Astrocyte (in vitro differentiated cells and primary cell): ENCODE data around the gene TBX18. TPM values are rescaled to one million over a fixed set of nuclear protein-coding genes. Genes with fewer than 3 reads are reported as not detected.

Experiments
- DNase-seq: peaks from one replicate; pipeline ENCODE4 v3.0.0-alpha.2; 2010; ENCODE audit warnings: low read depth
- FAIRE-seq: peaks from 2 replicates; lab custom pipeline; 2011; peaks lifted over from hg19 to GRCh38; lab: Jason Lieb, UNC
- H2AFZ ChIP-seq: 2 replicates; pipeline ENCODE4 v1.6.0; 2012; ENCODE audit warnings: low read depth, low read length, inconsistent platforms
- H3K27ac ChIP-seq: 2 replicates; pipeline ENCODE4 v1.5.1; 2011; ENCODE audit warnings: low read depth, low read length, inconsistent platforms
- H3K27me3 ChIP-seq: 2 replicates; pipeline ENCODE4 v1.6.0; 2011; ENCODE audit warnings: low read length, inconsistent platforms; ENCODE audit not compliant: insufficient read depth
- H3K36me3 ChIP-seq: 2 replicates; pipeline ENCODE4 v1.5.1; 2011; ENCODE audit warnings: low read length, inconsistent platforms; ENCODE audit not compliant: insufficient read depth
- H3K4me1 ChIP-seq: 2 replicates; pipeline ENCODE4 v1.5.1; 2011; ENCODE audit warnings: low read length, inconsistent platforms; ENCODE audit not compliant: insufficient read depth
- H3K4me2 ChIP-seq: 2 replicates; pipeline ENCODE4 v1.6.0; 2012; ENCODE audit warnings: low read length, inconsistent platforms
- H3K4me3 ChIP-seq: 2 replicates; pipeline ENCODE4 v1.5.1; 2011; ENCODE audit warnings: low read depth, mild to moderate bottlenecking, low read length, inconsistent platforms; ENCODE audit not compliant: insufficient read depth
- H3K79me2 ChIP-seq: 2 replicates; pipeline ENCODE4 v1.6.0; 2012; ENCODE audit warnings: mild to moderate bottlenecking, low read length, inconsistent platforms; ENCODE audit not compliant: insufficient read depth
- H3K9ac ChIP-seq: 2 replicates; pipeline ENCODE4 v1.6.0; 2012; ENCODE audit warnings: mild to moderate bottlenecking, low read length, inconsistent platforms
- H3K9me3 ChIP-seq: 2 replicates; pipeline ENCODE4 v1.5.1; 2012; ENCODE audit warnings: low read depth, mild to moderate bottlenecking, low read length, inconsistent platforms; ENCODE audit not compliant: insufficient read depth
- H4K20me1 ChIP-seq: 2 replicates; pipeline ENCODE4 v1.6.0; 2012; ENCODE audit warnings: low read length, inconsistent platforms; ENCODE audit not compliant: insufficient read depth
- H3K27ac Mint-ChIP-seq: one replicate; pipeline ENCODE4 v1.8.0; 2021; ENCODE audit warnings: mild to moderate bottlenecking, mixed read lengths; ENCODE audit not compliant: unreplicated experiment
- H3K27me3 Mint-ChIP-seq: one replicate; pipeline ENCODE4 v1.8.0; 2021; ENCODE audit warnings: low read depth, mixed read lengths; ENCODE audit not compliant: unreplicated experiment
- H3K36me3 Mint-ChIP-seq: one replicate; pipeline ENCODE4 v1.8.0; 2021; ENCODE audit warnings: low read depth, mixed read lengths; ENCODE audit not compliant: unreplicated experiment
- H3K4me1 Mint-ChIP-seq: one replicate; pipeline ENCODE4 v1.8.0; 2021; ENCODE audit warnings: low read depth, mixed read lengths; ENCODE audit not compliant: unreplicated experiment
- H3K4me3 Mint-ChIP-seq: one replicate; pipeline ENCODE4 v1.8.0; 2021; ENCODE audit warnings: mild to moderate bottlenecking, moderate library complexity, mixed read lengths; ENCODE audit not compliant: unreplicated experiment
- H3K9me3 Mint-ChIP-seq: one replicate; pipeline ENCODE4 v1.8.0; 2021; ENCODE audit warnings: mild to moderate bottlenecking, mixed read lengths; ENCODE audit not compliant: unreplicated experiment
- CTCF ChIP-seq: IDR thresholded peaks from 2 replicates; pipeline ENCODE4 v1.5.1; 2011; ENCODE audit warnings: low read depth, mild to moderate bottlenecking, inconsistent platforms, low read length, moderate library complexity; ENCODE audit not compliant: insufficient read depth
- EZH2 ChIP-seq: IDR thresholded peaks from 2 replicates; pipeline ENCODE4 v1.6.1; 2012; ENCODE audit warnings: mild to moderate bottlenecking, low read length, inconsistent platforms; ENCODE audit not compliant: insufficient read depth
- total RNA-seq: library from RNA; stranded (reverse); gene quantifications from 2 replicates; pipeline ENCODE4 v1.2.1, GENCODE V29; 2021

Gene TBX18
- total RNA-seq, 1 donor from 2014 or later, result 12.5 TPM

- H3K4me3 Mint-ChIP-seq, result no peak overlapping the region
- H3K9me3 Mint-ChIP-seq, result peaks cover 2% of the 10 kb centered on the region
- Histone ChIP-seq H3K9ac (no peak overlapping the region), H3K9me3 (no peaks in the 10 kb centered on the region), H3K4me2 (no peak overlapping the region), H4K20me1 (no peaks in the 10 kb centered on the region), H3K27me3 (no peaks in the 10 kb centered on the region), H3K4me3 (no peak overlapping the region), H3K27ac (no peak overlapping the region), H3K4me1 (peaks cover 6% of the 10 kb centered on the region), H3K79me2 (no peaks in the 10 kb centered on the region), H3K36me3 (no peaks in the 10 kb centered on the region), H2AFZ (no peak overlapping the region)
- peaks cover 2% of the 10 kb centered on the region for H3K36me3 Mint-ChIP-seq
- TF ChIP-seq EZH2, result no peak
- no peak for TF ChIP-seq CTCF
- FAIRE-seq, result no peak
- peaks cover 13% of the 10 kb centered on the region for H3K4me1 Mint-ChIP-seq
- H3K27ac Mint-ChIP-seq, result no peak overlapping the region
- DNase-seq, result no peak
- H3K27me3 Mint-ChIP-seq, result no peaks in the 10 kb centered on the region
Observed at GRCh38 chr6:84657025-84657424, 107.4 kb downstream of the TBX18 start.

GRCh38 chr6:84653027-84653551 lies 111.3 kb downstream of the TBX18 start:
- H3K4me1 ChIP-seq, result peaks cover 15% of the 10 kb centered on the region
- Mint-ChIP-seq H3K4me3 (no peak overlapping the region), H3K27me3 (no peaks in the 10 kb centered on the region), H3K36me3 (peaks cover 2% of the 10 kb centered on the region), H3K9me3 (peaks cover 3% of the 10 kb centered on the region), H3K27ac (peak overlapping the region; percentile 90), H3K4me1 (peaks cover 25% of the 10 kb centered on the region)
- no peak overlapping the region for H3K4me3 ChIP-seq
- H3K27ac ChIP-seq, result peak overlapping the region; percentile 49
- H3K79me2 ChIP-seq, result no peaks in the 10 kb centered on the region
- H3K27me3 ChIP-seq, result no peaks in the 10 kb centered on the region
- no peak for TF ChIP-seq CTCF
- no peaks in the 10 kb centered on the region for H3K9me3 ChIP-seq
- no peak overlapping the region for H3K9ac ChIP-seq
- FAIRE-seq (peak; percentile 67), DNase-seq (no peak)
- H3K36me3 ChIP-seq, result no peaks in the 10 kb centered on the region
- H3K4me2 ChIP-seq, result peak overlapping the region; percentile 74
- H2AFZ ChIP-seq, result no peak overlapping the region
- H4K20me1 ChIP-seq, result no peaks in the 10 kb centered on the region

DNA sequence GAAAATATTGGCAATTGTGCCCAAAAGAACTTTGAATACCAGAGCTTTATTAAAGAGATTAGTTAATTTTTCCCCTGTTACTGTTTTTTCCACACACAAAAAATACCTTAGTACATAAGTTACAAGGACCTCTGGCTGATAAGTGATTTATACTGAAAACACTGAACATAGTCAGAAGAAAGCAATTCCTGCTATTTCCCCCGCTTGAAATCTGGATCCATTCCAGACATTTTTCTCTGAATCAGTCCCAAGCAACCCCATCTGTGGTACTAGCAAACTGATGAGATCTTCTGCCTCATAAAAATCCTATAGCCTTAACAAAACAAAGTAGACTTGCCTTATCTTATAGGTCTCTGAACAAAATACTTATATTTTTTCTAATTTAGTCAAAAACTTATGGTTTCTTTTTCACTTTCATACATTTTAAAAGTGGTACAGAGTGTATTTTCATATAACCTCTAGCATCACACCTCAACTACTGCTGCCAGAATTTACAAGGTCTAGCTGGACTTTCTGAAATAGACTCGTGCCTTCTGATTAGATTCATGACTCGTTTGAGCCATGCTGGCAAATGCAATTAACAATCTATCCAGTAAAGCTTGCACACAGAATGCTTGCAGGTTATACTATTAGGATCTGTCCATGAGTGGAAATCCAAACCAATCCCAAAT lies 111.9 kb downstream of the TBX18 start:
- FAIRE-seq, result peak; percentile 85
- H3K9ac ChIP-seq, result peak overlapping the region; percentile 35

More for the DNA sequence above, 111.9 kb downstream of the TBX18 start:
- no peaks in the 10 kb centered on the region for H3K79me2 ChIP-seq
- TF ChIP-seq EZH2 (no peak), CTCF (no peak)
- H4K20me1 ChIP-seq, result no peaks in the 10 kb centered on the region
- peaks cover 25% of the 10 kb centered on the region for H3K4me1 Mint-ChIP-seq
- H3K36me3 ChIP-seq, result no peaks in the 10 kb centered on the region
- no peak overlapping the region for H2AFZ ChIP-seq
- H3K27me3 Mint-ChIP-seq, result no peaks in the 10 kb centered on the region
- H3K27me3 ChIP-seq, result no peaks in the 10 kb centered on the region
- H3K4me1 ChIP-seq, result peaks cover 15% of the 10 kb centered on the region
- peak; percentile 92 for DNase-seq
- H3K4me3 ChIP-seq, result no peak overlapping the region
- H3K4me3 Mint-ChIP-seq, result no peak overlapping the region
- peak overlapping the region; percentile 69 for H3K27ac ChIP-seq
- H3K9me3 ChIP-seq, result no peaks in the 10 kb centered on the region
- peak overlapping the region; percentile 74 for H3K4me2 ChIP-seq
- peak overlapping the region; percentile 90 for H3K27ac Mint-ChIP-seq
- peaks cover 3% of the 10 kb centered on the region for H3K9me3 Mint-ChIP-seq
- peaks cover 2% of the 10 kb centered on the region for H3K36me3 Mint-ChIP-seq
